ENCODE measurements around the gene CYP2W1.
"Not testable (repeated sequence)": the region's sequence is repeated elsewhere in the genome, so short reads cannot be mapped to it uniquely, and the experiment has no call there.

CYP2W1 gene

GRCh38 chr7:997404-998395 lies 14.7 kb downstream of the CYP2W1 start:
- no peak for DNase-seq

GRCh38 chr7:999149-999879 lies 16.3 kb downstream of the CYP2W1 start:
- DNase-seq: no peak

DNA sequence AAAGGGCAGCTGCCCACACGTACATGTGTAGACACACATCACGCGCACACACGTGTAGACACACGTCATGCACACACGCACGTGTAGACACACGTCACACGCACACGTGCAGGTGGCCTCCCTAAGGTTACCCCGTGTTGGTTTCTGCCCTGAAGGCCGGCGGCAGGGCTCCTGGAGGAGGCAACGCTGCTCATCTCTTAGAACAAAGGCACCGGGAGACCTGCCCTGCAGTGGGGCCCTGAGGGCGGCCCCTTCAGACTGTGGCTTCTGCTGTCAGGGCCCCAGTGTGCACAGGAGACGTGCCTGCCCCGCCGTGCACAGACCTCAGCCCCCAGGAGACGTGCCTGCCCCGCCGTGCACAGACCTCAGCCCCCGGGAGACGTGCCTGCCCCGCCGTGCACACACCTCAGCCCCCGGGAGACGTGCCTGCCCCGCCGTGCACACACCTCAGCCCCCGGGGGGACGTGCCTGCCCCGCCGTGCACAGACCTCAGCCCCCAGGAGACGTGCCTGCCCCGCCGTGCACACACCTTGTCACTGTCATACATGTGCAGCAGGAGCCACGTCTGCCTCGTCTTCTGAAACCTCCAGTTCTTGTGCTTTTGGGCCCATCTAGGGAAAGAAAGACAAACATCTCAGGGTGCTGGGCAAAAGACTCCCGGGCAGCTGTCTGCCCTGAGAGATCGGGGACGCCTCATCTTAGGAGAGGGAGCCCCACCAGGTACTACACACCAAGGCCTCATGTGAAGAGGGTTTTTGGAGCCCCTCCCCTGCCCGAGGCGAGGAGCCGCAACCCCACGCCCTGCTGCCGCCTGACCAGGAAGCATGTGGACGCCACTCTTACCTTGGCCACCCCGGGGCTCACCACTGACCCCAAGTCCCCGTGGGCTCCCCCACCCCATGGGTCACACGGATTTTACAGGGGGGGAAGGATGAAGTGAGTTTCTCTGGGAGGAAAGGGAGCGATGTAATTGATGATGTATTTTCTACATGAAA lies 17.3 kb downstream of the CYP2W1 start:
- DNase-seq: no peak

DNA sequence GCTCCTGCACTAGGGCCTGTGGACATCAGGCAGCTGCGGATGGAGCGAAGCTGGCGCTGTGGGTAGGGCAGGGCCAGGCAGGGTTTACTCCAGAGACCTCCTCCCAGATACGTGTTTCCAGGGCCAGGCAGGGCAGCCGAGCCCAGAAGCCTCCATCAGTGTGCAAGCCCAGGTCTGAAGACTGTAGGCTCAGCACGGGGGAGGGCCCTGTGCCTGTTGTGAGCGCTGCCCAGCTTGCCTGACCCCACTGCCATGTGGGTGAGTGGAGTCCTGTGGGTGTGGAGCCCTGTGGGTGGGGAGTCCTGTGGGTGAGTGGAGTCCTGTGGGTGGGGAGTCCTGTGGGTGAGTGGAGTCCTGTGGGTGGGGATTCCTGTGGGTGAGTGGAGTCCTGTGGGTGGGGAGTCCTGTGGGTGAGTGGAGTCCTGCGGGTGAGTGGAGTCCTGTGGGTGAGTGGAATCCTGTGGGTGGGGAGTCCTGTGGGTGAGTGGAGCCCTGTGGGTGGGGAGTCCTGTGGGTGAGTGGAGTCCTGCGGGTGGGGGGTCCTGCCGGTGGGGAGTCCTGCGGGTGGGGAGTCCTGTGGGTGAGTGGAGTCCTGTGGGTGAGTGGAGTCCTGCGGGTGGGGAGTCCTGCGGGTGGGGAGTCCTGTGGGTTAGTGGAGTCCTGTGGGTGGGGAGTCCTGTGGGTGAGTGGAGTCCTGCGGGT lies 18.2 kb downstream of the CYP2W1 start:
- DNase-seq: not testable (repeated sequence)

DNA sequence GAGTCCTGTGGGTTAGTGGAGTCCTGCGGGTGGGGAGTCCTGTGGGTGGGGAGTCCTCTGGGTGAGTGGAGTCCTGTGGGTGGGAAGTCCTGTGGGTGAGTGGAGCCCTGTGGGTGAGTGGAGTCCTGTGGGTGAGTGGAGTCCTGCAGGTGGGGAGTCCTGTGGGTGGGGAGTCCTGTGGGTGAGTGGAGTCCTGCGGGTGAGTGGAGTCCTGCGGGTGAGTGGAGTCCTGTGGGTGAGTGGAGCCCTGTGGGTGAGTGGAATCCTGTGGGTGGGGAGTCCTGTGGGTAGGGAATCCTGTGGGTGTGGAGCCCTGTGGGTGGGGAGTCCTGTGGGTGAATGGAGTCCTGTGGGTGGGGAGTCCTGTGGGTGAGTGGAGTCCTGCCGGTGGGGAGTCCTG lies 19.0 kb downstream of the CYP2W1 start:
- DNase-seq: not testable (repeated sequence)

DNA sequence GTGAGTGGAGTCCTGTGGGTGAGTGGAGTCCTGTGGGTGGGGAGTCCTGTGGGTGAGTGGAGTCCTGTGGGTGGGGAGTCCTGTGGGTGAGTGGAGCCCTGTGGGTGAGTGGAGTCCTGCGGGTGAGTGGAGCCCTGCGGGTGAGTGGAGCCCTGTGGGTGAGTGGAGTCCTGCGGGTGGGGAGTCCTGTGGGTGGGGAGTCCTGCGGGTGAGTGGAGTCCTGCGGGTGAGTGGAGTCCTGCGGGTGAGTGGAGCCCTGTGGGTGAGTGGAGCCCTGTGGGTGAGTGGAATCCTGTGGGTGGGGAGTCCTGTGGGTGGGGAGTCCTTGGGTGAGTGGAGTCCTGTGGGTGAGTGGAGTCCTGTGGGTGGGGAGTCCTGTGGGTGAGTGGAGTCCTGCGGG lies 19.5 kb downstream of the CYP2W1 start:
- DNase-seq: not testable (repeated sequence)

GRCh38 chr7:1004018-1004852 lies 21.3 kb downstream of the CYP2W1 start:
- DNase-seq: no peak

DNA sequence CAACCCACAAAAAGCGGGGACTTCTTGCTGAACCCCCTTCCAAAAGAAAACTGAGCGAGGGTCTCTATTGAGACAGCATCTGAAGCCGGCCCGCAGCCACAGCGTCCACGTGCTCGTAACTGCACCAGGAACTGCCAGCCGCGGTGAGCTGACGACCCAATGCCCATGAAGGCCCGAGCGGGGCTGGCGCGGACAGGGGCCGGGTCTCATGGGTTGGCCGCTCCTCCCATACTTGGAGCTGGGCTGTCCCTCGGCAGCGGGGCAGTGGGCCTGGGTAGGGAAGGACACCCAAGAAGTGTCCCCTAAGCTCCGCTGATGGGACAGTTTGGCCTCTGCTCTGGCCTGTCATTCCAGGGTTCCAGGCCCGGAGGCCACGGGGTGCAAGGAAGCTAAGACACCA lies 22.3 kb downstream of the CYP2W1 start:
- DNase-seq: no peak

GRCh38 chr7:1007901-1008300 lies 24.9 kb downstream of the CYP2W1 start:
- no peak for DNase-seq

GRCh38 chr7:1008733-1009363 lies 25.9 kb downstream of the CYP2W1 start:
- DNase-seq: no peak

DNA sequence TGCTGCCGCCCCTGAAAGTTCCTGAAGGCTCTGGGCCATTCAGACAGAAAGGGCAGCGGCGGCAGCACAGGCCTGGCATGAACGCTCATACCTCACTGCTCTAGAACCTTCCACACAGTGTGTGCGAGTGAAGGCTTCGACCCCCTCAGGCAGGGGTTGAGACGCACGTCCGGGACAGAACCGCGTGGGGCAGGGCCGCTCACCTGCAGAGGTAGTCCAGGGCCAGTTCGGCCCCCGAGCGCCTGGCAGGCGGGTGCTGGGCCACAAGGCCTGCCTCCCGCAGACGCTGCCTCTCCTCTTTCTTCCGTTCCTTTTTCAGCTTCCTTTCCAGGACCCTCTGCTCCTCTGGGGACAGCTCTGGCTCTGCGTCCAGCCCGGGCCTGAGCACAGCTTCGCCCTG lies 26.8 kb downstream of the CYP2W1 start:
- no peak for DNase-seq

GRCh38 chr7:1010226-1010625 lies 27.2 kb downstream of the CYP2W1 start:
- DNase-seq: no peak

GRCh38 chr7:1011297-1012003 lies 28.5 kb downstream of the CYP2W1 start:
- DNase-seq: no peak

DNA sequence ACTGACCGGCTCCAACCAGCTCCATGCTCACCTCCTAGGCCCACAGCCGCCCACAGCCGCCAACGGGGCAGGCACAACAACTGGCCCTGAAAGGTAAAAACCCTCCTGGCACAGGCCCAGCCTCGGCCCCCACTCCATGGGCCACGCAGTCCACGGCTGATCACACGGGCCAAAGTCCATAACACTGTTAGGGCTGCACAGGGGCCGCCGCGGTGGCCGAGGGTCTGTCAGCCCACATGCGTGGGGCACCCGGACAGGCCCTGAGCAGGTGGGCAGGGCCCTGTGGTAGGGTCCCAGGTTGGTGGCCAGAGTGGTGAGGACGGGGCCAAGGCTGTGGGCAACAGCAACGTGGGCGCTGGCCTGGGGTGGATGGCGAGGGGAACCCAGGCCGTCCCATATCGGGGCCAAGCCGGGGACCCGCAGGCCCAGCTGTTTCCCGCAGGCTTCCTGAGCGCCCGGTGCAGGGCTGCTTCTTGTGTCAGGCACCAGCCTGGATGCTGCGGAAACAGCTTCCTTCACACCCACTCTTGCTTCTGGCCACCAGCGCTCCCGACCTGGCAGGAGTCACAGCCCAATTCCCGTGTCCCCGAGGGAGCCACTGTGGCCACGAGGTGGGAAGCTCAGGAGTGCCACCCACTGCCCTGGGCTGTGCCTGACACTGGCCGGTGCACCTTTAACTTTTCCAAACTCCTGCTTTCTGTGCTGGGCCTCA lies 29.2 kb downstream of the CYP2W1 start:
- DNase-seq: no peak

- DNase-seq: no peak
Observed at GRCh38 chr7:1012716-1013095, 29.7 kb downstream of the CYP2W1 start.

DNA sequence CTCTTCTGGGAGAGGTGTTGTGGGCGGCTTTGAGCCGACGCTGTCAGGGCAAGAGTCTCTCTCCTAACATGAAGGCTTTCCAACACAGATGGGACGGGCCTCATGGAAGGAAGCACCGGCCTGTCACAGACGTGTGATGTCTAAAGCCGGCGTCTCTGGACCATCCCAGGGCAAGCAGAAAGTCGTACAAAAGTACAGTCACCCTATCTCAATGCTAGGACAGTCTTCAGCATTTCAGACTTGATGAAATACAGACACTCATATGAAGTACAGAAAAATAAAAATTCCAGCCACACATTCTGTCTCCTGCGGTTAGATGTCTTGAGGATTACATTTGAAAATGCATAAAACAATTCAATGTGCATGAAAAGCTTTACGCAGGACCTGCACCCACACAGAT lies 30.6 kb downstream of the CYP2W1 start:
- DNase-seq: no peak

GRCh38 chr7:1014681-1015080 lies 31.7 kb downstream of the CYP2W1 start:
- DNase-seq: no peak

DNA sequence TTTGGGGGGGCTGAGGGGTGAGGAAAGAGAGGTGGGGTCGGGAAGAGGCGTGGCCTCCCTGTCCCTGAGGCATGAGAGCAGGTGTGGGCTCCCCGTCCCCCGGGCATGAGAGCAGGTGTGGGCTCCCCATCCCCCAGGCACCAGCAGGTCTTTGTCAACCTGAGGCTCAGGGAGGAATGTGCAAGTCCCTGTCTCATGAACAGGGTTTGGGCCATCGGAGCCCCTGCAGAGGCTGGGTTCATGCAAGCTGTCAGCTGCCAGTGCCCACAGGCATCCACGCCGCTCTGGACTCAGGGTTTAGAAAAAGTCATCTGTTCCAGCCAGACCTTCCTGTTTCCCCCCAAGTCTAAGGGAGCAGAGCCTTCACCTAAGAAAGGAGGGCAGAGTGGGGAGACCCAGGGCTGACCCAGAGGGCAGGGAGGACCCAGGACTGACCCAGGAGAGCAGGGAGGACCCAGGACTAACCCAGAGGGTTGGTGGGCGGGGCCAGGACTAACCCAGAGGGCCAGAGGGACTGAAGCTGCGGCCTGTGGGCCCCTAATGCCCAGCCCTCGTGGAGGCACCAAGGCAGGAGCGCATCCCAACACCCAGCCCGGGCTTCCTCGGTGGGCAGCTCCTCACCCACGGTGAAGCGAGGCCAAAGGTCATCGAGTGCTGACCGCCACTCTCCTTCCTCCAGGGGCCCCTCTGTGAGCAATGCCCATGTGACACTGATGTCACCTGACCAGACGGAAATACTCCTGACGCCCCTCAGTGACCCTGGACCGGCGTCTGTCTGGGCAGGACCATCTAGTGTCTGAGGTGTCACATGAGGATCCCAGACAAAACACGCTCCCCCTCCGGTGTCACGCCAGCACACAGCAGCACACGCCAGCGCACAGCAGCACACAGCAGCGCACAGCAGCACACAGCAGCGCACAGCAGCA lies 32.5 kb downstream of the CYP2W1 start:
- DNase-seq: no peak

All from NCI-H524 (cell line).